ENCODE measurements around the gene CACNB2. TPM values are rescaled to one million over a fixed set of nuclear protein-coding genes. Genes with fewer than 3 reads are reported as not detected.

Gene CACNB2
- total and polyA plus RNA-seq, 2 of the 13 experiments (the other 11 are each of a cell fraction or from before 2014, with no cell fraction given) = not detected

- TF ChIP-seq ZHX2 (IDR thresholded peaks at IDR 0.05; ENCODE audit: low read depth) (no peak), ZHX2 (CRISPR knock-in tag; IDR thresholded peaks at IDR 0.05; ENCODE audit: borderline replicate concordance) (no peak), ZNF205 (CRISPR knock-in tag; IDR thresholded peaks at IDR 0.05) (no peak), ZFX (CRISPR knock-in tag; IDR thresholded peaks at IDR 0.05; ENCODE audit: low read depth) (no peak)
These were observed 56.8 kb downstream of the CACNB2 start (continued) for GRCh38 chr10:18196806-18197550.

DNA sequence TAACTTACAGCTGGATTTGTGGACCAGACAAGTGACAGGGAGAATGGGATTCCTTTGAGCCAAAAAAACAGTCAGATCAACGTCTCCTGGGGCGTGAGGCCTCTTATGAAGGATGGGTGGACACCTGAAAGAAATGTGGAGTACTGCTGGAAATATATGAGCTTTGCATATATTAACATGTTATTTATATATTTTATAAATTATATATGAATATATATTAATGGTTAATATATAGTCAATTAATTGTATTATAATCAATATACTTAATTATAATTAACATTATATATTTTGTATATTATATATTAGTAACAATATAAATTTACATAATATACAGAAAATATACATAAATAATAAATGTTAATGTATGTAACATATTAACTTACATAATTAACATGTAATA lies 57.5 kb downstream of the CACNB2 start:
- no peaks in the 10 kb centered on the region for H3K36me3 ChIP-seq (replicated peaks in 1 of 2; ENCODE audit: control insufficient read depth in 1 of 2, insufficient read depth in 2 of 2, low read length in 2 of 2)
- no peaks in the 10 kb centered on the region for H3K79me2 ChIP-seq (ENCODE audit: insufficient read depth, low read length)
- no peak overlapping the region for H3K27ac ChIP-seq (ENCODE audit: extremely low read length, insufficient read depth, low read length)
- in situ Hi-C loops (cut with HindIII; ENCODE audit: extremely low pct_ligation_motif_present, low pct_unique_long_range_greater_than_20kb) = no loop called here
- ChIA-PET CTCF (ENCODE audit: low intra/inter-chr PET ratio, low total read pairs) (no interaction called here), POLR2A (no interaction called here)
- FAIRE-seq (no peak), DNase-seq (ENCODE audit: low spot score) (no peak), ATAC-seq (no peak)
- H4K20me1 ChIP-seq (ENCODE audit: insufficient read depth, low read length) = no peaks in the 10 kb centered on the region
- no peak overlapping the region for H2AFZ ChIP-seq (ENCODE audit: low read length)
- no peaks in the 10 kb centered on the region for H3K9me3 ChIP-seq (ENCODE audit: low read length)
- no peak overlapping the region for H3K4me2 ChIP-seq (ENCODE audit: low read depth, low read length)
- WGBS (ENCODE audit: low lambda C conversion rate) = 6% methylated on average over 2 of the region's 2 CpGs
- H3K4me1 ChIP-seq (ENCODE audit: insufficient read depth, low read length) = no peaks in the 10 kb centered on the region
- no TSS peak for BruUV-seq (replicated peaks)
- intact Hi-C loops (cut with micrococcal nuclease; ENCODE audit: unreplicated experiment) = no loop called here
- no peaks in the 10 kb centered on the region for H3K27me3 ChIP-seq (ENCODE audit: control insufficient read depth in 1 of 2, insufficient read depth in 2 of 2, low read length in 2 of 2)
- no peak overlapping the region for H3K9ac ChIP-seq (ENCODE audit: insufficient read depth, low read depth, low read length)
- H3K4me3 ChIP-seq (replicated peaks in 1 of 3; ENCODE audit: insufficient read depth in 1 of 3, low read depth in 2 of 3, low read length in 3 of 3) = no peak overlapping the region
- TF ChIP-seq NKX3-1 (CRISPR knock-in tag; IDR thresholded peaks at IDR 0.05) = no peak
- TF ChIP-seq ERF (CRISPR knock-in tag; IDR thresholded peaks at IDR 0.05) = no peak
- TF ChIP-seq ZC3H13 (CRISPR knock-in tag; IDR thresholded peaks at IDR 0.05) = no peak
- no peak for TF ChIP-seq ZNF143 (CRISPR knock-in tag; IDR thresholded peaks at IDR 0.05)
- no peak for TF ChIP-seq MZF1 (CRISPR knock-in tag; IDR thresholded peaks at IDR 0.05; ENCODE audit: borderline replicate concordance)
- no peak for TF ChIP-seq ZNF430 (CRISPR knock-in tag; IDR thresholded peaks at IDR 0.05)
- TF ChIP-seq ZFP36 (IDR thresholded peaks at IDR 0.05; ENCODE audit: borderline replicate concordance, low read depth, low read length, partially characterized antibody) = no peak
- TF ChIP-seq FOXO4 (CRISPR knock-in tag; conservative IDR thresholded peaks at IDR 0.05) = no peak
- no peak for TF ChIP-seq ZNF383 (CRISPR knock-in tag; IDR thresholded peaks at IDR 0.05; ENCODE audit: borderline replicate concordance)
- TF ChIP-seq ZC3H4 (CRISPR knock-in tag; IDR thresholded peaks at IDR 0.05; ENCODE audit: borderline replicate concordance) = no peak
- TF ChIP-seq FOXA3 (CRISPR knock-in tag; IDR thresholded peaks at IDR 0.05) = no peak
- no peak for TF ChIP-seq TCF12 (IDR thresholded peaks at IDR 0.05)
- no peak for TF ChIP-seq TCF12 (CRISPR knock-in tag; IDR thresholded peaks at IDR 0.05)
- TF ChIP-seq ZNF552 (CRISPR knock-in tag; IDR thresholded peaks at IDR 0.05; ENCODE audit: borderline replicate concordance) = no peak
